ENCODE measurements around the gene EVC2. TPM values are rescaled to one million over a fixed set of nuclear protein-coding genes. Genes with fewer than 3 reads are reported as not detected.

The EVC2 gene
- total RNA-seq, 3 donors from 2014 or later = 16.0 to 19.5 (median 17.7) TPM

- Histone ChIP-seq H3K27me3 (no peaks in the 10 kb centered on the region), H3K4me3 (no peak overlapping the region), H3K4me1 (peaks cover 0 to 6% of the 10 kb centered on the region in 2 donors), H3K9me3 (peaks cover 0 to 25% of the 10 kb centered on the region in 2 donors), H3K36me3 (peaks cover 11% of the 10 kb centered on the region), H3K27ac (no peak overlapping the region)
- DNase-seq (ENCODE audit: low spot score in 2 of 2) = no peak
- intact Hi-C loops (cut with DNase I; ENCODE audit: low total_unique reads) = no loop called here
- no peak for TF ChIP-seq POLR2A (IDR thresholded peaks at IDR 0.05)
- TF ChIP-seq, protein P1, sequence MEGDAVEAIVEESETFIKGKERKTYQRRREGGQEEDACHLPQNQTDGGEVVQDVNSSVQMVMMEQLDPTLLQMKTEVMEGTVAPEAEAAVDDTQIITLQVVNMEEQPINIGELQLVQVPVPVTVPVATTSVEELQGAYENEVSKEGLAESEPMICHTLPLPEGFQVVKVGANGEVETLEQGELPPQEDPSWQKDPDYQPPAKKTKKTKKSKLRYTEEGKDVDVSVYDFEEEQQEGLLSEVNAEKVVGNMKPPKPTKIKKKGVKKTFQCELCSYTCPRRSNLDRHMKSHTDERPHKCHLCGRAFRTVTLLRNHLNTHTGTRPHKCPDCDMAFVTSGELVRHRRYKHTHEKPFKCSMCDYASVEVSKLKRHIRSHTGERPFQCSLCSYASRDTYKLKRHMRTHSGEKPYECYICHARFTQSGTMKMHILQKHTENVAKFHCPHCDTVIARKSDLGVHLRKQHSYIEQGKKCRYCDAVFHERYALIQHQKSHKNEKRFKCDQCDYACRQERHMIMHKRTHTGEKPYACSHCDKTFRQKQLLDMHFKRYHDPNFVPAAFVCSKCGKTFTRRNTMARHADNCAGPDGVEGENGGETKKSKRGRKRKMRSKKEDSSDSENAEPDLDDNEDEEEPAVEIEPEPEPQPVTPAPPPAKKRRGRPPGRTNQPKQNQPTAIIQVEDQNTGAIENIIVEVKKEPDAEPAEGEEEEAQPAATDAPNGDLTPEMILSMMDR (IDR thresholded peaks at IDR 0.05) = no peak
- TF ChIP-seq POLR2AphosphoS5 (IDR thresholded peaks at IDR 0.05) = no peak
Measured at GRCh38 chr4:5573965-5574364, 134.4 kb downstream of the EVC2 start.

DNA sequence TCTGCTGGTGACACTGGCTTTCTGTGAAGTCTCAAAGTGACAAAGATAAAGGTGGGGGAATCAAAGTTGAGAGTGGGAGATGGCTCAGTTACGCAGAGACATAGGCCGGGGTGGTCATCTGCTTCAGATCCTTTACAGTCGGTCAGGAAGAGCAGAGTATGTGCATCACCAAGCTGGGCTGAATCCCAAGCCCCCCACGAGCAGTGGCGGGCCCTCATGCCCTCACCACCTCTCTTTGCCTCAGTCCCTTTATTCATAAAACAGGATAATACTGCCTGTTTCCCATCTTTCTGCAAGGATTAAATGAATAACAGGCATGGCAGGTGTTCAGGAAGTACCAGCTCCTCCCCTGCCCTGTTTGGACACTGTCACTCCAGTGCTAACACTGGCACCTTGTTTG is 135.6 kb downstream of the EVC2 start:
- Histone ChIP-seq H3K27me3 (no peaks in the 10 kb centered on the region), H3K4me1 (peaks cover 0 to 6% of the 10 kb centered on the region in 2 donors), H3K9me3 (peaks cover 0 to 25% of the 10 kb centered on the region in 2 donors), H3K4me3 (no peak overlapping the region), H3K36me3 (peaks cover 11% of the 10 kb centered on the region), H3K27ac (no peak overlapping the region)
- TF ChIP-seq, protein P1 (IDR thresholded peaks at IDR 0.05) = no peak
- TF ChIP-seq POLR2A (IDR thresholded peaks at IDR 0.05) (no peak), POLR2AphosphoS5 (IDR thresholded peaks at IDR 0.05) (no peak)
- DNase-seq (ENCODE audit: low spot score in 2 of 2) = no peak
- intact Hi-C loops (cut with DNase I; ENCODE audit: low total_unique reads) = no loop called here

DNA sequence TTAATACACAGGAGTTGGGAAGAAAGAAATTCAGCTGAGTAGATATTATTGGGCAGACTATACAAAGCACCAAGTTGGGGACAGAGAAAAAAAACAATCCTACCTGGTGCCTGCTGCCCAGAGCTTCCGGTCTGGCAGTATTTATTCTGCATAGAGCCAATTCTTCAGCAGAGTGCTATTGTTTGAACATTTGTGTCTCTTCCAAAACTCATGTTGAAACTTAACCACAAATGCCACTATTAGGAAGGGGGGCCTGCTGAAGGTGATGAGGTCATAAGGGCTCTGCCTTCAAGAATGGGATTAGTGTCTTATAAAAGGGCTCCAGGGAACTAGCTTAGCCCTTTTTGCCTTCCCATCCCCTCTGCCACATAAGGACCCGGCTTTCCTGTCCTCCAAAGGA is 136.2 kb downstream of the EVC2 start:
- H3K4me1 ChIP-seq = peaks cover 0 to 6% of the 10 kb centered on the region in 2 donors
- intact Hi-C loops (cut with DNase I; ENCODE audit: low total_unique reads) = no loop called here
- DNase-seq (ENCODE audit: low spot score in 2 of 2) = peak in 1 of 2 donors; percentile 40
- H3K27ac ChIP-seq = no peak overlapping the region
- peaks cover 0 to 25% of the 10 kb centered on the region in 2 donors for H3K9me3 ChIP-seq
- H3K27me3 ChIP-seq = no peaks in the 10 kb centered on the region
- H3K36me3 ChIP-seq = peaks cover 11% of the 10 kb centered on the region
- TF ChIP-seq POLR2AphosphoS5 (IDR thresholded peaks at IDR 0.05) (peak in 1 of 3 donors; percentile 35), POLR2A (IDR thresholded peaks at IDR 0.05) (no peak)
- H3K4me3 ChIP-seq = no peak overlapping the region

- DNase-seq (ENCODE audit: low spot score in 2 of 2) = no peak
- TF ChIP-seq, protein P1 (IDR thresholded peaks at IDR 0.05) = no peak
- TF ChIP-seq POLR2A (IDR thresholded peaks at IDR 0.05) (no peak), POLR2AphosphoS5 (IDR thresholded peaks at IDR 0.05) (no peak)
- Histone ChIP-seq H3K4me3 (no peak overlapping the region), H3K4me1 (peaks cover 0 to 6% of the 10 kb centered on the region in 2 donors), H3K9me3 (peaks cover 0 to 25% of the 10 kb centered on the region in 2 donors), H3K27ac (no peak overlapping the region), H3K27me3 (no peaks in the 10 kb centered on the region), H3K36me3 (peaks cover 11% of the 10 kb centered on the region)
- intact Hi-C loops (cut with DNase I; ENCODE audit: low total_unique reads) = no loop called here
Measured at GRCh38 chr4:5571646-5572045, 136.7 kb downstream of the EVC2 start.

- TF ChIP-seq, protein P1 (IDR thresholded peaks at IDR 0.05) = no peak
- TF ChIP-seq POLR2A (IDR thresholded peaks at IDR 0.05) = no peak
- TF ChIP-seq POLR2AphosphoS5 (IDR thresholded peaks at IDR 0.05) = no peak
- no peak for DNase-seq (ENCODE audit: low spot score in 2 of 2)
- intact Hi-C loops (cut with DNase I; ENCODE audit: low total_unique reads) = no loop called here
- Histone ChIP-seq H3K4me3 (no peak overlapping the region), H3K27ac (no peak overlapping the region), H3K36me3 (peaks cover 6% of the 10 kb centered on the region), H3K27me3 (no peaks in the 10 kb centered on the region), H3K4me1 (peaks cover 0 to 6% of the 10 kb centered on the region in 2 donors), H3K9me3 (peaks cover 0 to 24% of the 10 kb centered on the region in 2 donors)
Measured at GRCh38 chr4:5569451-5569850, 138.9 kb downstream of the EVC2 start.

GRCh38 chr4:5568931-5569330 is 139.4 kb downstream of the EVC2 start:
- intact Hi-C loops (cut with DNase I; ENCODE audit: low total_unique reads) = no loop called here
- Histone ChIP-seq H3K9me3 (peaks cover 0 to 19% of the 10 kb centered on the region in 2 donors), H3K27me3 (no peaks in the 10 kb centered on the region), H3K36me3 (peaks cover 6% of the 10 kb centered on the region), H3K27ac (no peak overlapping the region), H3K4me3 (no peak overlapping the region), H3K4me1 (peaks cover 0 to 6% of the 10 kb centered on the region in 2 donors)
- DNase-seq (ENCODE audit: low spot score in 2 of 2) = no peak
- TF ChIP-seq POLR2AphosphoS5 (IDR thresholded peaks at IDR 0.05) = no peak
- TF ChIP-seq, protein P1 (IDR thresholded peaks at IDR 0.05) = no peak
- no peak for TF ChIP-seq POLR2A (IDR thresholded peaks at IDR 0.05)
